ENCODE results near the gene AP5S1.
"Not testable (repeated sequence)": the region's sequence is repeated elsewhere in the genome, so short reads cannot be mapped to it uniquely, and the experiment has no call there.

DNA sequence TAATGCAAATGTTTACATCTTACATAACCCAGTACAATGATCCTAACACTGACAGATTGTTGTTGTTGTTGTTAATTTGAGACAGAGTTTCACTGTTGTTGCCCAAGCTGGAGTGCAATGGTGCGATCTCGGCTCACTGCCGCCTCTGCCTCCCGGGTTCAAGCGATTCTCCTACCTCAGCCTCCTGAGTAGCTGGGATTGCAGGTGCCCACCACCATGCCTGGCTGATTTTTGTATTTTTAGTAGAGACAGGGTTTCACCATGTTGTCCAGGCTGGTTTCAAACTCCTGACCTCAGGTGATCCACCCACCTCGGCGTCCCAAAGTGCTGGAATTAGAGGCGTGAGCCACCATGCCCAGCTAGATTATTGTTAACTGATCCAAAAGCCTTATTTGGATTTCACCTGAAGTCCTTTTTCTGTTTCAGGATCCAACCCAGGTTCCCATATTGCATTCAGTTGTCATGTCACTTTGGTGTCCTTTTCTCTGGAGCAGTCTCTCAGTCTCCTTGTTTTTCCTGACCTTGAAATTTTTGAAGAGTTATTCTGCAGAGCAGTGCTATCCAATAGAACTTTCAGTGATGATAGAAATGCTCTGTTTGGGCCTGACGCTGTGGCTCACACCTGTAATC, 23.8 kb downstream of the AP5S1 start:
- TF ChIP-seq, protein P1, sequence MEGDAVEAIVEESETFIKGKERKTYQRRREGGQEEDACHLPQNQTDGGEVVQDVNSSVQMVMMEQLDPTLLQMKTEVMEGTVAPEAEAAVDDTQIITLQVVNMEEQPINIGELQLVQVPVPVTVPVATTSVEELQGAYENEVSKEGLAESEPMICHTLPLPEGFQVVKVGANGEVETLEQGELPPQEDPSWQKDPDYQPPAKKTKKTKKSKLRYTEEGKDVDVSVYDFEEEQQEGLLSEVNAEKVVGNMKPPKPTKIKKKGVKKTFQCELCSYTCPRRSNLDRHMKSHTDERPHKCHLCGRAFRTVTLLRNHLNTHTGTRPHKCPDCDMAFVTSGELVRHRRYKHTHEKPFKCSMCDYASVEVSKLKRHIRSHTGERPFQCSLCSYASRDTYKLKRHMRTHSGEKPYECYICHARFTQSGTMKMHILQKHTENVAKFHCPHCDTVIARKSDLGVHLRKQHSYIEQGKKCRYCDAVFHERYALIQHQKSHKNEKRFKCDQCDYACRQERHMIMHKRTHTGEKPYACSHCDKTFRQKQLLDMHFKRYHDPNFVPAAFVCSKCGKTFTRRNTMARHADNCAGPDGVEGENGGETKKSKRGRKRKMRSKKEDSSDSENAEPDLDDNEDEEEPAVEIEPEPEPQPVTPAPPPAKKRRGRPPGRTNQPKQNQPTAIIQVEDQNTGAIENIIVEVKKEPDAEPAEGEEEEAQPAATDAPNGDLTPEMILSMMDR (IDR thresholded peaks at IDR 0.05), result not testable (repeated sequence)
- TF ChIP-seq POLR2A (IDR thresholded peaks at IDR 0.05), result not testable (repeated sequence)
